GM18868 (cell line): ENCODE results near the gene TCHHL1.

Experiments
- ATAC-seq: cut with Tn5 transposase; IDR thresholded peaks from one replicate; pipeline ENCODE4 v1.9.1; 2021; ENCODE audit warnings: mild to moderate bottlenecking, moderate library complexity; ENCODE audit not compliant: unreplicated experiment

Gene TCHHL1

GRCh38 chr1:152039886-152040285 lies 49.0 kb downstream of the TCHHL1 start:
- ATAC-seq, result no peak

GRCh38 chr1:152039461-152039860 lies 49.4 kb downstream of the TCHHL1 start:
- no peak for ATAC-seq

- ATAC-seq, result no peak
Observed at GRCh38 chr1:152038871-152039270, 50.0 kb downstream of the TCHHL1 start.

- ATAC-seq, result peak; percentile 65
Observed at GRCh38 chr1:152036267-152037216, 52.3 kb downstream of the TCHHL1 start, which contains the start of gene S100A11. Gene S100A11, minus strand, starts transcription at chr1:152037004. Its CDS starts 89 bp downstream, at chr1:152036915.

- ATAC-seq, result no peak
Observed at GRCh38 chr1:152035539-152036266, 53.2 kb downstream of the TCHHL1 start.

GRCh38 chr1:152034654-152035538 lies 54.0 kb downstream of the TCHHL1 start:
- ATAC-seq, result peak; percentile 33

- ATAC-seq, result no peak
Observed at GRCh38 chr1:152034324-152034653, 54.6 kb downstream of the TCHHL1 start.
